Urothelium cell line (cell line): ENCODE measurements around the gene SAMHD1.
"Not testable (repeated sequence)": the region's sequence is repeated elsewhere in the genome, so short reads cannot be mapped to it uniquely, and the experiment has no call there.

Source experiments
- DNase-seq: peaks from one replicate; pipeline ENCODE4 v3.0.0; 2011; ENCODE audit warnings: low spot score, mixed read lengths
- FAIRE-seq: peaks from 2 replicates; lab custom pipeline; 2011; peaks lifted over from hg19 to GRCh38; lab: Jason Lieb, UNC

SAMHD1 gene

DNA sequence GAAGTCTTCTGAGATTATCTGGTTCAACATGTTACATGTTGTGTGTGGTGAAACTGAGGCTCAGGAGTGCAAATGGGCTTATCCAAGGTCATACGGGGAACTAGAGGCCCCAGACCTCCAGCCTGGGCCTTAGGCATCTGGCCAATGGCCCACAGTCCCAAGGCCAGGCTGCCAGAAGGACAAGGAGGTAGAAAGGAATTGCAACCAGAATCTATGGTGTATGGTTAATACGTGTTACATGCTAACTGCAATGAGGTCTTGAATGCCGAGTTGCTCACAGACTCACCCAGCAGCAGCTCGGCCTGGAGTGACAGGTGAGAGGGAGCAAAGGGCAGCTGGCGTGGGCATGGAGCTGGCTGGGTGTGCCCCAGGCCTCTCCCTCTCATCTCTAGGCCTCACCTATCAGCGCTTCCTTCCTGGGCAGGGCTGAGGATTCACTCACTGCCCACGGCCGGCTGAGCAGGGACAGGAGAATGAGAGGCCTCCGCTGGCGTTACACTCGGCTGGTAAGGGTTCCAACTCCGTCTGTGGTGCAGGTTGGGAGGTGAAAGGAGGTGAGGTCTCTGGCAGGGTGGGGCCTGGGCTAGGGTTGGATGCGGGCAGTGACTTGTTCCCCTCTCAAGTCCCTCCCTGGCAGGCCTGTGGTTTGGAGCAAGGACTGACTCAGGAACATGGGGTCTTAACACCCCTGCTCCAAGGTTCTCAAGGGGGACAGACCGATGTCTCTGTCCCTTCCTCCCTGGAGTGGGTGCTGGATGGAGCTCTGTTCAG, 75.6 kb downstream of the SAMHD1 start, which contains the start of gene TLDC2:
TLDC2 (plus strand) TSS at position 437 of the 771 bp plus-strand sequence; CDS start at position 474, 37 bp downstream.
- FAIRE-seq (no peak), DNase-seq (no peak)

DNA sequence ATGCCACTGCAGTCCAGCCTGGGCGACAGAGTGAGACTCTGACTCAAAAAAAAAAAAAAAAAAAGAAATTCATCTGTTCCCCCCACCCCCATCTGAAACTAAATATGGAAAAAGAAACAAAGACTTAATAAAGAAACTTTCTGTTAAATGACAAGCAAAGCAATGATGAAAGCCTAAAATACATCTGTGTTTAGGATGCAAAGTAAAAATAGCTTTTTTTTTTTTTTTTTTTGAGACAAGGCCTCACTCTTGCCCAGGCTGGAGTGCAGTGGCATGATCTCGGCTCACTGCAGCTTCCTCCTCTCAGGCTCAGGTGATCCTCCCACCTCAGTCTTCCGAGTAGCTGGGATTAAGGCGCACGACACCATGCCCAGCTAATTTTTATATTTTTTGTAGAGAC, 76.4 kb downstream of the SAMHD1 start:
- not testable (repeated sequence) for DNase-seq, FAIRE-seq

DNA sequence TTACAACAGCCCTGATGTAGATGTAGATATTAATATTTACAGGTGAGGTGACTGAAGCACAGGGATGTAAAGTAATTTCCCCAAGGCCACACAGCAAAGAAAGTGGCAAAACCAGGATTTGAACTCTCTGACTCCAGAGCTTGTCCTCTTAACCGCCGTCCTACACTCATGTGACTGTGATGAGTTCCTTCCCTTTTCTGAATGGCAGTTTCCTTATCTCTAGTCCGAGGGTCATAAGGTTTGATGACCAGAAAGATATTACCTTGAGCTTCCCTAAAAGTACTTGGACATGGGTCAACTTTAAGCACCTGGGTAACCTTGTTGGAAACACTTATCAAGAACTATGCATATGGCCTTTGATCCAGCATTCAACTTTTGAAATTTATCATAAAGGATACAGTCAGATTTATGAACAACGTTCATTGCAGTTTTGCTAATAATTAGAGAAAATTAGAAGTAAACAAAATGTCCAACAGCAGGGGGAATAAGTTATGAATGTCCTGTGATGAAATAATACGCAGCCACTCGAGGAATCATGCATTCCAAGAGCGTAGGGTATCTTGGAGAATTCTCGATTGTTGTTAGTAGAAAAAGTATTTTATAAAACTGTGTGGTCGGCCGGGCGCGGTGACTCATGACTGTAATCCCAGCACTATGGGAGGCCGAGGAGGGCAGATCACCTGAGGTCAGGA, 77.9 kb downstream of the SAMHD1 start:
- FAIRE-seq = no peak
- DNase-seq = no peak

DNA sequence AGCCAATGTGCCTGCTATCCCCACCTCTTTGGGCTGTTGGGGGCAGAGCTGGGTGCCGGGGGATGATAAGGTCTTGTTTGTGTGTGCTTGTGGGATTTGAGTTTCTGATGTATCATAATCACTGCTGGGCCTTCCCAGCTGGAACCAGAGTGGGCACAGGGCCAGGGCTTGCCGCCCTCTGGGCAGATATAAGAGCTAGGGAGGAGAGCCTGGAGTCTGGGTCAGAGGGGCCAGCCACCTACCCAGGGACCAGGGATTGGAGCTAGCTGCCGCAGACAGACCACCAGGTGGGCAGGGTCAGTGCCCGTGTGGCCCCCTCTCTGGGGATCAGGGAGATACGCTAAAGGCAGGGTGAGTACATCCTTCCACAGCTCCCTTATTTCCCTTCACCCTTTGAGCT, 78.7 kb downstream of the SAMHD1 start:
- no peak for FAIRE-seq
- no peak for DNase-seq

DNA sequence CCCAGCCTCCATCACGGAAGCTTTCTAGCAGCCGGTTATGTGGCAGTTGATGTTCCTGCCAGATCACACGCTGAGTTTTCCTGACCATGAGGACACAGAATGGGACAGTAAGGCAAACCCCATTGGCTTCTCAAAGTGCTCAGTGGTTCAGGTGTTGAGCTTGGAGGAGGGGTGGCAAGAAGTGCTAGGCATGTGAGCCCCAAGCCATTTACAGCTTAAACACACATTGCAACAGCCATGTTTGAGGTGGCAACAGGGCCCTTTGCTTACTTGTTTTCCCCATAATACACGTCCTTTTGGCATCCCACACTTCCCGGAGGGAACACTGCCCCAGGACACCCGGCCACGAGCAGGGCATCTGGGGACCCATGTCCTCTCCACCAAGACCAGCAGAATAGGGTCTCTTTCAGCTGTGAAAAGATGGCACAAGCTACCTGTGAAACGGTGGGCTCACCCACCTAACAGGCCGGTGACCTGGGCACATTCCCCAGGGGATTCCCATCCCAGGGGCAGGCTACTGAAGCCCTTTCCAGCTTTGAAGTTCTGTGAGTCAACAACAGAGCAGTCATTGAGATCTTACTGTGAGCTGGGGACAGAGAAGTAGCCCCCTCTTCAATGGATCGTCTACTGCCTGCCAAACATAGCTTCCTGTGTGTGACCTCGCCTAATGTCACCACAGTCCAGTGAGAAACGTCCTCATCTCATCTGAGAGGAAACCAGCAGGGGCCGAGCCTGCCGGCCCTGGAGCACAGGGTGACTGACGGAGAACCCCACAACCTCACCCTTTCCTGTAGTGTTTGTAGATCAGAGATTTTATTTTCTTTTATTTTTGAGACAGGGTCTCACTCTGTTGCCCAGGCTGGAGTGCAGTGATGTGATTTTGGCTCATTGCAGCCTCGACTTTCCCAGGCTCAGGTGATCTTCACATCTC, 79.6 kb downstream of the SAMHD1 start:
- DNase-seq = no peak
- FAIRE-seq = no peak

DNA sequence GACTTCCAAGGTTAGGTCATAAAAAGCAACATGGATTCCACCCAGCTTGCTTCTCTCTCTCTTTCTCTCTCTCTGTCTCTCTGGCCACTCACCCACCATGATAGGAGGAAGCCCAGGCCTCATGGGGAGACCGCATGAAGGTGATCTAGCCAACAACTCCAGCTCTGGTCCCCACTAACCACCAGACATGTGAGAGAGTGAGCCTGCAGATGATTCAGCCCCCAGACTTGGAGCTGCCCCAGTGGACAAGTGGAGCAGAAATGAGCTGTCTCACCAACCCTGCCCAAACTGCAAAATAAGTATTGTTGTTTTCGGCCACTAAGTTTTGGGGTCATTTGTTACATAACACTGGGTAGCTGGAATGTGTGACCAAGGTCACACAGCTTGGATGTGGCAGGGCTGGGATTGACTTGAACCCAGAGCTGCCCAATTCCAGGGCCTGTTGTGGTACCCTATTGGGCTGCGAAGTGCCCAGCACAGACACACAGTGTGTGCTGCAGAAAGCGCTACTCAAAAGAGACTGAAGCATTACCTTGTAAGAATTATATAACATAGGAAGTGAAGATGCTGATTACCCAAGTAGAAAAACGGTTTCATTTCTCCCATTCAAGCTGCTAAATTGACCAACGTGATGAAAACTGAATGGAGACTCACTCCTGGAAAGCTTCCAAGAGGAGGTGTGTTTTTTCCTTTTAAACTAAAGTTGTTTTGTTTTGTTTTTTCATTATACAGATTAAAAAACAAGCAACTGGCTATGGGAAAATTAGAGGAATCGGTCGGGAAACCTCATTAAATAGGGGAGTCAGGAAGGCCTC, 84.6 kb downstream of the SAMHD1 start:
- DNase-seq = no peak
- FAIRE-seq = no peak

DNA sequence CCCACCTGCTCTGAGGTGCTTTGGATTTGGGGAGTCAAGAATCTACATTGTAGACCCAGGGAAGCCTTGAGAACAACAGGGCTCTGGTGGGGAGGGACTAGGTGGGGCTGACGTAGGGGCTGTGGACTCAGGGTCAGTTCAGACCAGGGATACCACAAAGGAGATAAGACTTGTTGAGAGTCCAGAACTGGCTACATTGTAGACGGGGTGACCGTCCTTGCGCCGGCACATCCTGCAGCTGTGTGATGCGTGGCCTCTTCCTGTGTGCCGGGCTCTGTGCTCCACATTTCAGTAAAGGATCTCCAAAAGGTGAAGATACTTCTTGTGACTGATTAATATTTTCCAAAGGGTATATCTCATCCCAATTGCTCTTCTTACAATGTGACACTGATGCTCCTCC, 85.3 kb downstream of the SAMHD1 start:
- no peak for FAIRE-seq

DNA sequence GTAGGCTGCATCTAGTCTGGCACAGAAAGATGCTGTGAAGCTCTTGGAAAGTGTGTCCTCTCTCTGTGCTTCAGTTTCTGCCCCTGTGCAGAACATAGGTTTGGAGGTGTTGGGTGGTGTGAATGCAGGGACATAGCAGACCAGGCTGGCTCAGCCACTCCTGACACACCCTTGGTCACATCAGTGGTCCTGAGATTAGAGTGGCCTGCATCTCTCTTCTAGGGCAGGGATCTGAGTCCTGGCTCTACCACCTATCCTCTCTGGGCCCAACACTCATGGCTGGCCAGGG, 85.7 kb downstream of the SAMHD1 start:
- no peak for FAIRE-seq
- no peak for DNase-seq

More for the DNA sequence above, 85.3 kb downstream of the SAMHD1 start:
- no peak for DNase-seq

DNA sequence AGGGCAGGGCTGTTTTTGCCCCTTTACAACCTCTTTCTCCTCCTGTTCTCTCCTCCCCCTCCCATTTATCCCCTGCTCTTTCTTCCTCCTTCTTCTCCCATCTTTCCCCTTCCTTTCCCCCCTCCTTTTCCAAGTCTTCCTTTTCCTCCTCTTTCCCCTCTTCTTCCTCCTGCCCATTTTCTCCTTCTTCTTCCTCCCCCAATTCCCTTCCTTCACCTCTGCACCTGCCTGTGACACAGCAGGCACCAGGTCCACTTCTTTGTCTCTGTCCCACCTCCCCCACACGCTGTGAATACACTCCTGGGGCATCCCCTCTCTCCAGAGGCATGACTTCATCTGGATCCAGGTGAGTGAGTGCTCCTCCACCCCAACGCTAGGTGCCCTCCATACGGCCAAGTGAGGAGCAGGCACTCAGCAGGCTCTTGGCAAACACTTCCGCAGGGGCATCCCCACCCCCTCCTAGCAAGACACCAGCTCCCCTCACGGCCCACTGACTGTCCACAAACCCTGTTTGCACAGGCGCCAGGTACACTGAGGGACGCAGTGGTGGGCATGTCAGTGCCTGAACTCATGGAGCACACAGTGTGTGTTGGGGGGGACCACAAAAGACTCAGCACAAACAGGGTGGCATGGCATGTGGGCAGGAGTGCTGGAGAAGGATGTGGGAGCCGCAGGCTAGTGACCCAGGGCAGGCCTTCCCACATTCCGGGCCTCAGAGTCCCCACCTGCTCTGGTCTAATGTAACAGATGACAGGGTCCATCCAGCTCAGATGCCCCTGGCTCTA, 86.2 kb downstream of the SAMHD1 start:
- FAIRE-seq (no peak), DNase-seq (no peak)

DNA sequence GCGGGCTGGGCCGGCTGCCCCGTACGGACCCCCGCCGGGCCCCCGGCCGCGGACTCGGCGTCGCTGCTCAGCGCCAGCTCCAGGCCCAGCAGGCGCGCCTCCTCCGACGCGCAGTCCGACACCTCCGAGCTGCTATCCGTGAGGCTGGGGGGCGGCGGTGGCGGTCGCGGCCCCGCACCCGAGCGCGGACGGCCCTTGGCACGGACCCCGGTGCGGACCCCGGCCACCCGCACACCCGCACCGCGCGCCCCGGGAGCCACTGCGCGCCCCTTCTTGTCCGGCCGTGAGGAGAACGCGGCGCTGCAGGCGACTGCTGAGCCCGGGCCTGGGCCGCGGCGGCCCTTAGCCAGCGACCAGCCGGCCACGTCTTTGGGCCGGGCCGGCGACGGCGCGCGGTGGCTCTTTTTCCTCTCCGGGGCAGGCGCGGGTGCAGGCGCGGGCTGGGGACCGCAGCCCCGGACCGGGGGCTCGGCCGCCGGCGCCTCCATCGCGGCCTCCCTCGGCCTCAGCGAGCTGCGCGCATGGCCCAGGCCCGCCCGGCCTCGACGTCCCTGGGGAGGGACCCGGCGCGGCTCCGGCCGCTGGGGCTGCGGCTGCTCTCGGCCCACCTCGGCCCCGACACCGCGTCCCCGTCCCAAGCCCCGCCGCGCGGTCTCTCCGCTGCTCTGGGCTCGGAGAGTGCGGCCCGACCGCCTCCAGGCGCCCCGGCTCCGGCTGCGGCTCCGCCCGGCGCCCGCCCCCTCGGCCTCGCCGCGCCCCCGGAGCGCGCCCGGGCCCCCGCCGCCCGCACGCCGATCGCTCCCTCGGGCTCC, 88.4 kb downstream of the SAMHD1 start:
- FAIRE-seq = no peak
- DNase-seq = no peak

DNA sequence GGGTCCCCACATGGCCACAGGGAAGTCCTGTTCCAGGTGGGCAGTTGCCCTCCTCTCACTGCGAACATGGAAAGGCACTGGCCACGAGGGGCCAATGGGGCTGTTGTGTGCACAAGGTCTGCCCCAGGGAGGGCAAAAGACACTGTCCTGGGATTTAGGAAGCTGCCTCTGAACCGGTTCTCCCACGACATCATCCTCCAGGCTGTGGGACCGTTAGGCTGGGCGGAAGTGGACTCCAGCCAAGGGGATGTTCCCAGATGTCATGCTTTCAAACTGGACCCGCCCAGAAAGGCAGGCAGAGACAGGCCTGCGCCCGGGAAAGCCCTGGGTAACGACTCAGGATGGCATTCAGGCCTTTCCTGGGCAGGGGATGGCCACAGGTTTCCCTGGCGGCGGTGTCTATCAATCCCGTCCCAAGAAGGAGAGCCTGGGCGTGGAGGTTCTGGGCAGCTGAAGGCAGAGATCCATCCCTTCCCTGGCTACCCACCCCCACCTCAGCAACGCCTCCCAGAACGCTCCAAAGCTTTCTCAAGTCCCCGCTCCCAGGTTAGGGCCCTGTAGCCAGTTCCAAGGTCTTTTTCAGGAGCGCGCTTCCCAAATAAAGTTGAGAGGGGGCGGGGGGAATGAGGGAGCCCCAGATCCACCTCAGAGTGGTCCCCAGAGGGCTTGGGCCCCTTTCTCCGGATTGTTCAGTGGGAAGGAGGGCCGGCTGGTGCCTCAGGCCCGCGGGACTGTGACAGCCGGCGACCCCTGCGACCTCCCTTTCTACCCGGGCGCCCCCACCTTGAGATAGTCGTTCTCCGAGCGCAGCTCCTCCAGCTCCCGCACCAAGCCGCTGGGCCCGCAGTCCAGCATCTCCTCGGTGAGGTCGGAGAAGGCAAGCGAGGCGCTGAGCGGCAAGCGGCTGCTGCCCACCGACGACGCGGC, 89.4 kb downstream of the SAMHD1 start:
- peak; percentile 94 for DNase-seq
- FAIRE-seq = peak; percentile 46

DNA sequence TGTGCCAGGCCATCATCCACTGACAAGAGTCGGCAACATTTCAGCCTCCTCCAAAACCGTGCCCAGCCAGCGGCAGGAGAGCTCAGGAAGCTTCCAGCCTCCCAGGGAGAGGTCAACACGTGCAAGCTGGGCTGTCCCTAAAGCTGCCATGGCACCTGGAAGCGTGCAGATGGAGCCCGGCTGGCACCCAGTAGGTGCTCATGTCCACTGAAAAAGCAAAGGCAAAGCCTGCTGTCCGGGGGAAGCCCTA, 90.0 kb downstream of the SAMHD1 start:
- DNase-seq (no peak), FAIRE-seq (no peak)

DNA sequence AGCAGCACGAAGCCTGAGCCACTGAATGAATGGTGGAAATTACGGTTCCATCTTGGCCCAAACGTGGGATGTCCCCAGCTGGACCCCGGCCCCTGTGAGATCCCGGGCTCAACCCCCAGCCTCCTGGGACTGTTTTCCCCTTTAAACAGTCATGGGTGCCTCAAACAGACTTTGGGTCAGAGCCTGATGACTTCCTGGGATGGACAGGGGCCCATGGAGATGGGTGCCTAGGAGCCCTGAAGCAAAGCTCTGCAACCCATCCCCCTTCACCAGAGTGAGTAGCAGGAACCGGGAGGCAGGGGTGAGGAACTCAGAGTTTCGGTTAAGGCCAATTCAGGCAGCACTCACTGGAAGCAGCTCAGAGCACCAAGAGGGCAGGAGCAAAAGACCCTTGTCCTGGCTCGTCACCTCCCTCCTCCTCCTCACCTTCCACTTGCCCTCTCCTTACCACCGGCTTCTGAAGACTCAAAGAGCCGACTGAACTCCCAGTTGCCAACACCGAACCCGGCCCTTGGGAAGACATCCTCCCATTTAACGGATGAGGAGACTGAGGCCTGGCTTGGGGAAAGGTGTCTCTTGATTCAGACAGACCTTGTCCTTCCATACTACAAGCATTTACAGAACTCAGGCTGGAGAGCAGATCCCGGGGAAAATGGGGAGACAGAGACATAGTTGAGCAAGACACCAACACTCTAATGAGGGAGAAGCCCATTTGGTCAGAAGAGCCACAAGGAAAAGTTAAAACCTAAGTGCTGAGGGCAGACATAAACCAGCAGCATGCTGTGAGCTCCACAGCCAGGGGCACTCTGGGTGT, 90.5 kb downstream of the SAMHD1 start:
- no peak for FAIRE-seq
- DNase-seq = no peak

DNA sequence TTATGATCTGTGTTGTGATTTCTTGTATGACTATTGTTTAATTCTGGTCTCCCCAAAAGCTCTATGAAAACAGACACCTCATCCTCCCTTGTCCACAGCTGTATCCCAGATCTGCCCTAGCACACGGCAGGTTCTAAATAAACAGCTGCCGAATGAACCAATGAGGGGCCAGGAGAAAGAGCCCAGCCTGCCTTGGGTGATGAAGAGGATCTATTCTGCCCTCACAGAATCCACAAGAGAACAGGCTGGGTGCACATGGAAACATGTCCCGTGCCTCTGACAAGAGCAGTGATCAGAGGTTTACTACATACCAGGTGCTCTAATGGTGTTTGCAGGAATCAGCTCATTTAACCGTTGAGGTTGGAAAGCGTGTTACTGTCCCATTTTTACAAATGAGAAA, 91.2 kb downstream of the SAMHD1 start:
- no peak for FAIRE-seq
- DNase-seq = no peak

DNA sequence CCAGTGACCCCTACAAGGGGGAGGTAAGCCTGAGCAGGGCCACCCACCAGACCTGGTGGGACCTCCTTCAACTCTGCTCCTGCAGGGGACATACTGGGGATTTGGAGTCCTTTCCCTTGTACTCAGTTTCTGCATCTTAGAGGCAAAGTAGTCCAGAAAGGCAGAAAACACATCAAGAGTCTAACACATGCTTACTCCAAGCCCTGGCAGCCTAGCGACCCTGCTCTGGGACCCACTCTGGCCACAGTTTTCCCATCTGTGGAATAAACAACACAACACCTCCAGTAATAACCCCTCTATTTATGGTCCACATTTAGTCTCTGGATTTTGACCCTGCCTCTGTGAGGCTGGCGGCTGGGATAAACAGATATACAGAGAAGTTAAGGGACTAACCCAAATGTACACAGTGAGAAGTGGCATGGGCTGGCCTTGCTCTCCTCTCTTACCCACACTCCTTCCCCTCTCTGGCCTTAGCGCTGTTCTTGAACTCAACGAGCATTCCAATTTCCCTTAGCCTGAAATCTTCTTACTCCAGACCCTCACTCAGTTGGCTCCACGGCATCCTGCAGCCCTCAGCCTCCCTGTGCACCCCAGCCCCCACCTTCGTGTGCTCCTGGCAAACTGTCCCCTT, 91.7 kb downstream of the SAMHD1 start:
- FAIRE-seq (no peak), DNase-seq (no peak)

DNA sequence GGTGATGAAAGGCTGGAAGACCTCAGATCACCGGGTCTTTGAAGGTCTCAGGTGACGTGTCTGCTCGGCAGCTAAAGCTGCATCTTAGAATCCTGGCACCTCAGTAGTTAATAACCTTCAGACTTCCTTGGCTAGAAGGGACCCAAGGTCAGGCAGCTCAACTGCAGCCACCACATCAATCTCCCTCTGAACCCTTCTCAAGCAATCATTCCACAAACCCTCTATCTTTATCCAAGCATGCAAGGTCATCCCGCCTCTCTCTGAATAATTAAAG, 92.3 kb downstream of the SAMHD1 start:
- FAIRE-seq (no peak), DNase-seq (no peak)
